IMR-90 (cell line): ENCODE data around the gene TNRC18. TPM values are rescaled to one million over a fixed set of nuclear protein-coding genes. Genes with fewer than 3 reads are reported as not detected.

Experiments used
- ATAC-seq: fragments of 200-7000 bp; cut with Tn5 transposase; 2 replicates; pipeline ENCODE4 v1.9.1; 2020; ENCODE audit warnings: low read depth, mild to moderate bottlenecking, moderate library complexity
- BruUV-seq: library from RNA; stranded (reverse); fragments of 400-500 nt; replicated peaks from 2 replicates; lab custom pipeline; 2021; lab: Mats Ljungman, UMichigan
- CTCF ChIA-PET: fragments of 300-600 bp; formaldehyde crosslinking; extraction: SDS; loops from one replicate; lab custom pipeline; 2021; ENCODE audit warnings: antibody characterized with exemption; lab: Yijun Ruan, JAX
- POLR2A ChIA-PET: fragments of 300-600 bp; sonication (Branson Sonifier 250); formaldehyde crosslinking; loops from one replicate; lab custom pipeline; 2022; ENCODE audit warnings: antibody characterized with exemption; ENCODE audit not compliant: unreplicated experiment; lab: Charles Lee
- DNase-seq: peaks from one replicate; pipeline ENCODE4 v3.0.0; 2013
- H2AFZ ChIP-seq: replicated peaks from 2 replicates; pipeline ENCODE3; 2013; ENCODE audit warnings: low read length, mild to moderate bottlenecking; ENCODE audit not compliant: poor library complexity
- H2AK5ac ChIP-seq: 2 replicates; pipeline ENCODE4 v1.6.1; 2013; ENCODE audit warnings: low read depth, low read length, inconsistent platforms
- H2AK9ac ChIP-seq: replicated peaks from 2 replicates; pipeline ENCODE3; 2013; ENCODE audit warnings: mild to moderate bottlenecking, low read depth, low read length, moderate library complexity; ENCODE audit not compliant: poor library complexity
- H2BK120ac ChIP-seq: 2 replicates; pipeline ENCODE4 v1.6.1; 2013; ENCODE audit warnings: low read depth, low read length, inconsistent platforms
- H2BK15ac ChIP-seq: 3 replicates; pipeline ENCODE4 v1.6.1; 2013; ENCODE audit warnings: low read depth, low read length, inconsistent platforms
- H2BK20ac ChIP-seq: 2 replicates; pipeline ENCODE4 v1.6.1; 2013; ENCODE audit warnings: low read depth, mild to moderate bottlenecking, inconsistent platforms, low read length, moderate library complexity
- H2BK5ac ChIP-seq: 2 replicates; pipeline ENCODE4 v1.6.1; 2013; ENCODE audit warnings: mild to moderate bottlenecking, low read depth, low read length, inconsistent platforms; ENCODE audit not compliant: poor library complexity, severe bottlenecking
- H3K14ac ChIP-seq: replicated peaks from 2 replicates; pipeline ENCODE4 v1.6.1; 2013; ENCODE audit warnings: low read depth, low read length, inconsistent platforms
- H3K18ac ChIP-seq: 2 replicates; pipeline ENCODE4 v1.6.1; 2013; ENCODE audit warnings: low read depth, low read length, control low read depth
- H3K23ac ChIP-seq: 2 replicates; pipeline ENCODE4 v1.6.1; 2013; ENCODE audit warnings: low read depth, low read length, inconsistent platforms
- H3K27ac ChIP-seq: 2 replicates; pipeline ENCODE4 v1.5.1; 2013; ENCODE audit warnings: mild to moderate bottlenecking, control low read depth, low read length; ENCODE audit not compliant: insufficient read depth
- H3K27me3 ChIP-seq: 2 replicates; pipeline ENCODE4 v1.6.1; 2013; ENCODE audit warnings: low read length; ENCODE audit not compliant: control insufficient read depth, insufficient read depth
- H3K36me3 ChIP-seq: 2 replicates; pipeline ENCODE4 v1.6.1; 2013; ENCODE audit warnings: low read length, mixed read lengths; ENCODE audit not compliant: control insufficient read depth, insufficient read depth
- H3K4ac ChIP-seq: 2 replicates; pipeline ENCODE4 v1.6.1; 2013; ENCODE audit warnings: low read depth, low read length, inconsistent platforms
- H3K4me1 ChIP-seq: 2 replicates; pipeline ENCODE4 v1.6.1; 2013; ENCODE audit warnings: low read length, mixed read lengths; ENCODE audit not compliant: control insufficient read depth, insufficient read depth
- H3K4me2 ChIP-seq: 2 replicates; pipeline ENCODE4 v1.6.1; 2013; ENCODE audit warnings: low read depth, mild to moderate bottlenecking, control low read depth, low read length, moderate library complexity
- H3K4me3 ChIP-seq: 2 replicates; pipeline ENCODE4 v1.5.1; 2013; ENCODE audit warnings: low read depth, mild to moderate bottlenecking, control low read depth, low read length, moderate library complexity; ENCODE audit not compliant: insufficient read depth
- H3K56ac ChIP-seq: 2 replicates; pipeline ENCODE4 v1.6.1; 2013; ENCODE audit warnings: low read length, inconsistent platforms; ENCODE audit not compliant: insufficient read depth; ENCODE audit errors: extremely low read depth
- H3K79me1 ChIP-seq, 2 experiments: 2 replicates each; pipeline ENCODE4 v1.6.1; 2013; ENCODE audit warnings: low read length in 2 of 2, inconsistent platforms in 1 of 2, low read depth in 1 of 2
- H3K9ac ChIP-seq: 2 replicates; pipeline ENCODE4 v1.6.1; 2013; ENCODE audit warnings: low read depth, low read length, control low read depth
- H3K9me1 ChIP-seq: 2 replicates; pipeline ENCODE4 v1.6.1; 2013; ENCODE audit warnings: low read length, inconsistent platforms; ENCODE audit not compliant: insufficient read depth
- H3K9me3 ChIP-seq: 2 replicates; pipeline ENCODE4 v1.6.1; 2013; ENCODE audit warnings: low read length; ENCODE audit not compliant: control insufficient read depth, insufficient read depth
- H4K20me1 ChIP-seq: 2 replicates; pipeline ENCODE4 v1.6.1; 2013; ENCODE audit warnings: low read length, inconsistent platforms; ENCODE audit not compliant: insufficient read depth
- H4K5ac ChIP-seq: 2 replicates; pipeline ENCODE4 v1.6.1; 2013; ENCODE audit warnings: mild to moderate bottlenecking, low read depth, low read length, control low read depth
- H4K8ac ChIP-seq, 2 experiments: 2 replicates each; pipeline ENCODE4 v1.6.1; 2013; ENCODE audit warnings: low read depth in 2 of 2, low read length in 2 of 2, control low read depth in 1 of 2, inconsistent platforms in 1 of 2
- H4K91ac ChIP-seq: 2 replicates; pipeline ENCODE4 v1.6.1; 2013; ENCODE audit warnings: low read depth, low read length, inconsistent platforms; ENCODE audit not compliant: insufficient read depth
- BHLHE40 ChIP-seq: fragments of 150-350 bp; IDR thresholded peaks from 2 replicates; pipeline ENCODE4 v1.6.1; 2016; ENCODE audit warnings: mild to moderate bottlenecking, low read depth, low read length
- CEBPB ChIP-seq: IDR thresholded peaks from 2 replicates; pipeline ENCODE4 v1.6.1; 2012; ENCODE audit warnings: low read depth, low read length, improper control_type of control experiment
- FOS ChIP-seq: fragments of 150-350 bp; IDR thresholded peaks from 2 replicates; pipeline ENCODE4 v1.6.1; 2016; ENCODE audit warnings: low read depth, low read length
- MAFK ChIP-seq: IDR thresholded peaks from 2 replicates; pipeline ENCODE4 v1.6.1; 2012; ENCODE audit warnings: low read depth, low read length, improper control_type of control experiment
- MAZ ChIP-seq: IDR thresholded peaks from 2 replicates; pipeline ENCODE4 v1.6.1; 2012; ENCODE audit warnings: low read depth, mild to moderate bottlenecking, low read length, improper control_type of control experiment, moderate library complexity, borderline replicate concordance
- NFE2L2 ChIP-seq: fragments of 150-350 bp; IDR thresholded peaks from 2 replicates; pipeline ENCODE4 v1.6.1; 2016; ENCODE audit warnings: low read depth, mild to moderate bottlenecking, low read length
- RAD21 ChIP-seq: IDR thresholded peaks from 2 replicates; pipeline ENCODE4 v1.6.1; 2012; ENCODE audit warnings: low read length, improper control_type of control experiment
- RCOR1 ChIP-seq: IDR thresholded peaks from 2 replicates; pipeline ENCODE4 v1.6.1; 2012; ENCODE audit warnings: mild to moderate bottlenecking, low read length, improper control_type of control experiment; ENCODE audit not compliant: insufficient replicate concordance
- SMC3 ChIP-seq: fragments of 150-350 bp; IDR thresholded peaks from 2 replicates; pipeline ENCODE4 v1.6.1; 2016; ENCODE audit warnings: low read depth, mild to moderate bottlenecking, antibody characterized with exemption, low read length, moderate library complexity
- WGBS, 2 experiments: methylation state at CpG; one replicate each; pipeline versions ENCODE4 v1.1.5 to v1.1.7; 2013; ENCODE audit warnings: missing lambda C conversion rate in 2 of 2; ENCODE audit not compliant: insufficient read length in 1 of 2; ENCODE audit errors: extremely low coverage in 2 of 2; 5-methylcytosine and 5-hydroxymethylcytosine counted together
- dilution Hi-C: fragments of 300-500 bp; cut with HindIII; formaldehyde crosslinking; loops from one replicate; pipeline ENCODE4 v1.14.3; 2018; ENCODE audit warnings: low sequenced_read_pairs; ENCODE audit not compliant: unreplicated experiment
- in situ Hi-C: fragments of 300-500 bp; cut with MboI; formaldehyde crosslinking; loops from 3 replicates; pipeline ENCODE4 v1.14.3; 2019; ENCODE audit warnings: low sequenced_read_pairs, inconsistent platforms, mixed read lengths
- intact Hi-C: fragments of 100-400 bp; cut with micrococcal nuclease; formaldehyde crosslinking; loops from 2 replicates; pipeline ENCODE4 v1.10.0; 2022
- polyA plus RNA-seq, 3 experiments: library from polyadenylated mRNA; depleted of rRNA; stranded (reverse); fragments of >200 nt; gene quantifications; 2 replicates each; pipeline ENCODE4 v1.2.3, GENCODE V29; 2012; ENCODE audit warnings: low replicate concordance in 1 of 3
- total RNA-seq: library from RNA; depleted of rRNA; stranded (reverse); fragments of >200 nt; gene quantifications from 2 replicates; pipeline ENCODE4 v1.2.3, GENCODE V29; 2012
- TF ChIP-seq, protein P1 (sequence below): fragments of 150-350 bp; IDR thresholded peaks from 2 replicates; pipeline ENCODE4 v1.6.1; 2017; ENCODE audit warnings: mild to moderate bottlenecking, antibody characterized with exemption, low read length, low read depth

The TNRC18 gene
- total and polyA plus RNA-seq, 2 of the 4 experiments (the other 2 are of a cell fraction): 4.7 to 29.6 TPM

DNA sequence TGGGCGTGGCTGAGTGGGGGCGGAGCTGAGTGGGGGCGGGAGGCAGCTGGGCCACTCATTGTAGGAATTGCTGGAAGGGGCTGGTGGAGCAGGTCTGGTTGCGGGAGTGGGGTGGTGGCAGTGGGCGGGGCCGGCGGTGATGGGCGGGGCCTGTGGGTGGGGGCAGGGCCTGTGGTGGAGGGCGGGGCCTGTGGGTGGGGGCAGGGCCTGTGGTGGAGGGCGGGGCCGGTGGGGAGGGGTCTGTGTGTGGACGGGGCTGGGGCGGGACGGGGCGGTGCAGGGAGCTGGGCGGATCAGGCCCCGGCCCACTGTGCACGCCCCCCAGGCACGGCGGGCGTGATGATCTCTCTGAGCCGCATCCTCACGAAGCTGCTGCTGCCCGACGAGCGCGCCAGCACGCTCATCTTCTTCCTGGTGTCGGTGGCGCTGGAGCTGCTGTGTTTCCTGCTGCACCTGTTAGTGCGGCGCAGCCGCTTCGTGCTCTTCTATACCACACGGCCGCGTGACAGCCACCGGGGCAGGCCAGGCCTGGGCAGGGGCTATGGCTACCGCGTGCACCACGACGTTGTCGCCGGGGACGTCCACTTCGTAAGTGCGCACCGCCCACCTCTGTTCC lies 126.9 kb downstream of the TNRC18 start:
- no TSS peak for BruUV-seq
- Histone ChIP-seq H3K18ac (no peak overlapping the region), H3K14ac (no peak overlapping the region), H2AK9ac (no peak overlapping the region), H4K8ac (no peak overlapping the region), H3K4me3 (no peak overlapping the region), H3K9me1 (no peaks in the 10 kb centered on the region), H3K4me2 (no peak overlapping the region), H3K9ac (no peak overlapping the region), H4K5ac (no peak overlapping the region), H3K4me1 (no peaks in the 10 kb centered on the region), H3K56ac (no peak overlapping the region), H2BK5ac (no peak overlapping the region), H3K27me3 (no peaks in the 10 kb centered on the region), H3K36me3 (peaks cover 22% of the 10 kb centered on the region), H2AK5ac (no peak overlapping the region), H4K20me1 (no peaks in the 10 kb centered on the region), H2BK15ac (no peak overlapping the region), H3K79me1 (no peaks in the 10 kb centered on the region), H2BK120ac (no peak overlapping the region), H2BK20ac (no peak overlapping the region), H3K9me3 (no peaks in the 10 kb centered on the region; the same call in 1 of the 2 replicates), H3K4ac (no peak overlapping the region), H2AFZ (no peak overlapping the region), H4K91ac (no peak overlapping the region), H3K27ac (no peak overlapping the region), H3K23ac (no peak overlapping the region)
- DNase-seq (no peak), ATAC-seq (peak; percentile 21)
- in situ Hi-C loops (no loop called here), intact Hi-C loops (no loop called here), dilution Hi-C loops (no loop called here)
- CTCF ChIA-PET: no interaction called here
- 71% methylated on average over 15 of the region's 48 CpGs; no CpG with 5 or more reads in 1 of the 2 experiments for WGBS, 2 experiments
- POLR2A ChIA-PET: no interaction called here
- TF ChIP-seq RAD21 (no peak), CEBPB (no peak), SMC3 (no peak), MAZ (no peak), RCOR1 (no peak), NFE2L2 (no peak), BHLHE40 (no peak), FOS (no peak), MAFK (no peak)
- TF ChIP-seq, protein P1, sequence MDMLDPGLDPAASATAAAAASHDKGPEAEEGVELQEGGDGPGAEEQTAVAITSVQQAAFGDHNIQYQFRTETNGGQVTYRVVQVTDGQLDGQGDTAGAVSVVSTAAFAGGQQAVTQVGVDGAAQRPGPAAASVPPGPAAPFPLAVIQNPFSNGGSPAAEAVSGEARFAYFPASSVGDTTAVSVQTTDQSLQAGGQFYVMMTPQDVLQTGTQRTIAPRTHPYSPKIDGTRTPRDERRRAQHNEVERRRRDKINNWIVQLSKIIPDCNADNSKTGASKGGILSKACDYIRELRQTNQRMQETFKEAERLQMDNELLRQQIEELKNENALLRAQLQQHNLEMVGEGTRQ: no peak
